Smooth muscle cell (in vitro differentiated cells): ENCODE data around the gene ITPA. TPM values are rescaled to one million over a fixed set of nuclear protein-coding genes. Genes with fewer than 3 reads are reported as not detected.

ENCODE experiments used
- DNase-seq: peaks from one replicate; lab custom pipeline; 2025; ENCODE audit not compliant: unreplicated experiment; lab: John Stamatoyannopoulos, UW
- H2AFZ ChIP-seq: fragments of 200-600 bp; sonication (generic); 2 replicates; pipeline ENCODE4 v1.6.0; 2016; ENCODE audit warnings: antibody characterized with exemption, low read depth, mild to moderate bottlenecking
- H3F3A ChIP-seq: fragments of 200-600 bp; sonication (generic); 2 replicates; pipeline ENCODE4 v1.6.0; 2017; ENCODE audit warnings: antibody characterized with exemption, low read depth
- H3K27ac ChIP-seq: fragments of 200-600 bp; sonication (generic); 2 replicates; pipeline ENCODE4 v1.5.1; 2016; ENCODE audit warnings: low read depth, mild to moderate bottlenecking
- H3K27me3 ChIP-seq: fragments of 200-600 bp; sonication (generic); 2 replicates; pipeline ENCODE4 v1.6.1; 2016; ENCODE audit warnings: low read depth, mild to moderate bottlenecking
- H3K36me3 ChIP-seq: fragments of 200-600 bp; sonication (generic); 2 replicates; pipeline ENCODE4 v1.5.1; 2016; ENCODE audit warnings: low read depth
- H3K4me1 ChIP-seq: fragments of 200-600 bp; sonication (generic); 2 replicates; pipeline ENCODE4 v1.5.1; 2016; ENCODE audit warnings: low read depth
- H3K4me2 ChIP-seq: fragments of 200-600 bp; sonication (generic); 2 replicates; pipeline ENCODE4 v1.6.0; 2016; ENCODE audit warnings: mild to moderate bottlenecking
- H3K4me3 ChIP-seq: fragments of 200-600 bp; sonication (generic); 2 replicates; pipeline ENCODE4 v1.5.1; 2016; ENCODE audit warnings: mild to moderate bottlenecking
- H3K79me2 ChIP-seq: fragments of 200-600 bp; sonication (generic); 2 replicates; pipeline ENCODE4 v1.6.0; 2016; ENCODE audit warnings: low read depth, mild to moderate bottlenecking
- H3K9ac ChIP-seq: fragments of 200-600 bp; sonication (generic); 2 replicates; pipeline ENCODE4 v1.6.0; 2016; ENCODE audit warnings: low read depth
- H3K9me3 ChIP-seq: fragments of 200-600 bp; sonication (generic); replicated peaks from 2 replicates; pipeline ENCODE4 v1.5.1; 2016; ENCODE audit warnings: low read depth
- H4K20me1 ChIP-seq: fragments of 200-600 bp; sonication (generic); 2 replicates; pipeline ENCODE4 v1.6.0; 2016; ENCODE audit warnings: low read depth
- CTCF ChIP-seq: fragments of 200-600 bp; sonication (generic); IDR thresholded peaks from 2 replicates; pipeline ENCODE4 v1.5.1; 2017; ENCODE audit warnings: borderline replicate concordance, mild to moderate bottlenecking, antibody characterized with exemption; ENCODE audit not compliant: insufficient read depth, poor library complexity, severe bottlenecking
- WGBS: methylation state at CpG from one replicate; pipeline ENCODE4 v1.1.7; 2016; ENCODE audit warnings: low lambda C conversion rate; 5-methylcytosine and 5-hydroxymethylcytosine counted together
- polyA plus RNA-seq: library from polyadenylated mRNA; unstranded; fragments of >200 nt; fragmentation: Nextera tagmentation; extraction: Ambion mirVana; gene quantifications from 2 replicates; pipeline ENCODE4 v1.2.1, GENCODE V29; 2016
- total RNA-seq: library from RNA; depleted of rRNA; stranded (reverse); fragments of >200 nt; gene quantifications from 2 replicates; pipeline ENCODE4 v1.2.3, GENCODE V29; 2014

Gene ITPA
- total and polyA plus RNA-seq, 2 experiments from 2014 or later: 20.4 to 51.6 TPM

GRCh38 chr20:3227936-3228749 is 18.8 kb downstream of the ITPA start:
- Histone ChIP-seq H3K36me3 (no peaks in the 10 kb centered on the region), H3K4me2 (no peak overlapping the region), H3K79me2 (no peaks in the 10 kb centered on the region), H3K27ac (no peak overlapping the region), H4K20me1 (no peaks in the 10 kb centered on the region), H3K9ac (no peak overlapping the region), H2AFZ (no peak overlapping the region), H3K4me1 (no peaks in the 10 kb centered on the region), H3K4me3 (no peak overlapping the region), H3K27me3 (no peaks in the 10 kb centered on the region), H3K9me3 (no peaks in the 10 kb centered on the region), H3F3A (no peaks in the 10 kb centered on the region)
- DNase-seq: no peak
- 90% methylated on average over 39 of the region's 42 CpGs for WGBS
- TF ChIP-seq CTCF: no peak

GRCh38 chr20:3228750-3229032 is 19.4 kb downstream of the ITPA start:
- Histone ChIP-seq H3K4me1 (no peaks in the 10 kb centered on the region), H3K9me3 (no peaks in the 10 kb centered on the region), H3K4me2 (no peak overlapping the region), H3K79me2 (no peaks in the 10 kb centered on the region), H3K27ac (no peak overlapping the region), H3K27me3 (no peaks in the 10 kb centered on the region), H3K4me3 (no peak overlapping the region), H4K20me1 (no peaks in the 10 kb centered on the region), H2AFZ (no peak overlapping the region), H3F3A (no peaks in the 10 kb centered on the region), H3K36me3 (no peaks in the 10 kb centered on the region), H3K9ac (no peak overlapping the region)
- no peak for DNase-seq
- 99% methylated on average over 9 of the region's 11 CpGs for WGBS
- no peak for TF ChIP-seq CTCF

- TF ChIP-seq CTCF: no peak
Measured at GRCh38 chr20:3229158-3229557, 19.9 kb downstream of the ITPA start.

GRCh38 chr20:3229798-3230197 is 20.5 kb downstream of the ITPA start:
- H3K27ac ChIP-seq: no peak overlapping the region
- H3K36me3 ChIP-seq: no peaks in the 10 kb centered on the region
- no peaks in the 10 kb centered on the region for H3F3A ChIP-seq
- no peaks in the 10 kb centered on the region for H3K4me1 ChIP-seq
- no peak for TF ChIP-seq CTCF
- H2AFZ ChIP-seq: no peak overlapping the region
- H3K27me3 ChIP-seq: no peaks in the 10 kb centered on the region
- no peaks in the 10 kb centered on the region for H4K20me1 ChIP-seq
- no peaks in the 10 kb centered on the region for H3K9me3 ChIP-seq
- DNase-seq: no peak
- no peak overlapping the region for H3K4me2 ChIP-seq
- H3K9ac ChIP-seq: no peak overlapping the region
- WGBS: 98% methylated on average over 10 of the region's 14 CpGs
- H3K79me2 ChIP-seq: no peaks in the 10 kb centered on the region
- H3K4me3 ChIP-seq: no peak overlapping the region

More at GRCh38 chr20:3229158-3229557, 19.9 kb downstream of the ITPA start:
- no peaks in the 10 kb centered on the region for H3K4me1 ChIP-seq
- H3K27me3 ChIP-seq: no peaks in the 10 kb centered on the region
- no peak overlapping the region for H2AFZ ChIP-seq
- H3K9ac ChIP-seq: no peak overlapping the region
- WGBS: 94% methylated on average over 22 of the region's 22 CpGs
- H3K79me2 ChIP-seq: no peaks in the 10 kb centered on the region
- H3K36me3 ChIP-seq: no peaks in the 10 kb centered on the region
- no peak for DNase-seq
- no peaks in the 10 kb centered on the region for H3K9me3 ChIP-seq
- H4K20me1 ChIP-seq: no peaks in the 10 kb centered on the region
- H3F3A ChIP-seq: no peaks in the 10 kb centered on the region
- H3K27ac ChIP-seq: no peak overlapping the region
- no peak overlapping the region for H3K4me3 ChIP-seq
- H3K4me2 ChIP-seq: no peak overlapping the region
